ENCODE results near the gene UBE2V1.
"Not testable (repeated sequence)": the region's sequence is repeated elsewhere in the genome, so short reads cannot be mapped to it uniquely, and the experiment has no call there.

Gene UBE2V1

GRCh38 chr20:50103464-50104107, 9.4 kb downstream of the UBE2V1 start:
- POLR2A ChIA-PET; H3K4me3 ChIP-seq (ENCODE audit: control insufficient read depth in 1 of 7, extremely low read depth in 1 of 7, insufficient read depth in 4 of 7, low read depth in 2 of 7, low read length in 6 of 7); H3K9me3 ChIP-seq (ENCODE audit: control extremely low read depth in 1 of 5, control insufficient read depth in 4 of 5, insufficient read depth in 2 of 5, low read depth in 1 of 5, low read length in 4 of 5); H3K27me3 ChIP-seq (replicated peaks in 2 of 5; ENCODE audit: control insufficient read depth in 4 of 5, insufficient read depth in 5 of 5, low read length in 4 of 5); H3K27ac ChIP-seq (ENCODE audit: insufficient read depth in 1 of 2, low read depth in 1 of 2, low read length in 2 of 2, poor library complexity in 1 of 2, severe bottlenecking in 2 of 2): not testable (repeated sequence)
- peaks cover 0 to 23% (median 8%) of the 10 kb centered on the region in 4 experiments for H3K36me3 ChIP-seq (ENCODE audit: control insufficient read depth in 4 of 4, insufficient read depth in 4 of 4, low read length in 3 of 4)
- H3K4me1 ChIP-seq (ENCODE audit: control extremely low read depth in 1 of 4, control insufficient read depth in 4 of 4, insufficient read depth in 4 of 4, low read length in 3 of 4), result peaks cover 10 to 23% (median 15%) of the 10 kb centered on the region in 4 experiments
- 98% methylated on average over 7 of the region's 15 CpGs for WGBS (ENCODE audit: insufficient coverage)
- peak in 2 of 3 donors; percentile 49 to 53 for DNase-seq
- CTCF ChIA-PET, result interaction anchor here (0.9 to 2.5 kb wide), 3 partner anchors 10 to 18 kb away, joined by 3 to 8 read pairs (median 6); no protein-coding TSS in a partner anchor

DNA sequence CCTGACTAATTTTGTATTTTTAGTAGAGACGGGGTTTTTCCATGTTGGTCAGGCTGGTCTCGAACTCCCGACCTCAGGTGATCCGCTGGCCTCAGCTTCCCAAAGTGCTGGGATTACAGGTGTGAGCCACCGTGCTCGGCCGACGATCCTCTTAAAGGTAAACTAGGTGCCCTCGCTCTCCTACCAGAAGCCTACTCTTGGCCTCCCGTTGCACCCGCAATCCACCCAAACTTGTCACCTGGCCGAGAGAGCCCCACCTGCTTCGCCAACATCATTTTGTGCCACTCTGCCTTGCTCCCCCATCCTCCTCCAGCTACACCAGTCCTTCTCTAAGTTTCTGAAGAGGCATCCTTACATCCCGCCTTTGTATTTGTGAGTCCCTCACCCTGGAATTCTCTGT, 10.4 kb downstream of the UBE2V1 start:
- POLR2A ChIA-PET, result interaction anchor here (0.6 kb wide), 1 partner anchor 10 kb away, joined by 3 read pairs; no protein-coding TSS in a partner anchor
- not testable (repeated sequence) for H3K27ac ChIP-seq (ENCODE audit: insufficient read depth in 1 of 2, low read depth in 1 of 2, low read length in 2 of 2, poor library complexity in 1 of 2, severe bottlenecking in 2 of 2)

GRCh38 chr20:50101887-50102286, 11.1 kb downstream of the UBE2V1 start:
- ChIA-PET CTCF (interaction anchor here (1.0 to 2.5 kb wide), 4 partner anchors 9 to 19 kb away, joined by 3 to 6 read pairs (median 4); no protein-coding TSS in a partner anchor), POLR2A (no interaction called here)
- DNase-seq, result no peak
- H3K27ac ChIP-seq (ENCODE audit: insufficient read depth in 1 of 2, low read depth in 1 of 2, low read length in 2 of 2, poor library complexity in 1 of 2, severe bottlenecking in 2 of 2), result no peak overlapping the region
- H3K4me3 ChIP-seq (ENCODE audit: control insufficient read depth in 1 of 7, extremely low read depth in 1 of 7, insufficient read depth in 4 of 7, low read depth in 2 of 7, low read length in 6 of 7), result no peak overlapping the region
- peaks cover under 1 to 6% (median 4%) of the 10 kb centered on the region in 4 experiments for H3K4me1 ChIP-seq (ENCODE audit: control extremely low read depth in 1 of 4, control insufficient read depth in 4 of 4, insufficient read depth in 4 of 4, low read length in 3 of 4)
- H3K9me3 ChIP-seq (ENCODE audit: control extremely low read depth in 1 of 5, control insufficient read depth in 4 of 5, insufficient read depth in 2 of 5, low read depth in 1 of 5, low read length in 4 of 5), result no peaks in the 10 kb centered on the region
- no peaks in the 10 kb centered on the region for H3K27me3 ChIP-seq (replicated peaks in 2 of 5; ENCODE audit: control insufficient read depth in 4 of 5, insufficient read depth in 5 of 5, low read length in 4 of 5)
- peaks cover 2 to 18% (median 10%) of the 10 kb centered on the region in 4 experiments for H3K36me3 ChIP-seq (ENCODE audit: control insufficient read depth in 4 of 4, insufficient read depth in 4 of 4, low read length in 3 of 4)
- 89% methylated on average over 2 of the region's 4 CpGs for WGBS (ENCODE audit: insufficient coverage)

More for the DNA sequence above, 10.4 kb downstream of the UBE2V1 start:
- WGBS (ENCODE audit: insufficient coverage), result 97% methylated on average over 12 of the region's 14 CpGs
- CTCF ChIA-PET, result interaction anchor here (0.7 to 2.5 kb wide), 5 partner anchors 9 to 18 kb away, joined by 3 to 8 read pairs (median 3); no protein-coding TSS in a partner anchor
- Histone ChIP-seq H3K4me1 (ENCODE audit: control extremely low read depth in 1 of 4, control insufficient read depth in 4 of 4, insufficient read depth in 4 of 4, low read length in 3 of 4) (peaks cover 3 to 12% (median 8%) of the 10 kb centered on the region in 4 experiments), H3K36me3 (ENCODE audit: control insufficient read depth in 4 of 4, insufficient read depth in 4 of 4, low read length in 3 of 4) (peaks cover 0 to 20% (median 10%) of the 10 kb centered on the region in 4 experiments)
- H3K4me3 ChIP-seq (ENCODE audit: control insufficient read depth in 1 of 7, extremely low read depth in 1 of 7, insufficient read depth in 4 of 7, low read depth in 2 of 7, low read length in 6 of 7); H3K9me3 ChIP-seq (ENCODE audit: control extremely low read depth in 1 of 5, control insufficient read depth in 4 of 5, insufficient read depth in 2 of 5, low read depth in 1 of 5, low read length in 4 of 5); DNase-seq; H3K27me3 ChIP-seq (replicated peaks in 2 of 5; ENCODE audit: control insufficient read depth in 4 of 5, insufficient read depth in 5 of 5, low read length in 4 of 5): not testable (repeated sequence)

- Histone ChIP-seq H3K4me1 (ENCODE audit: control extremely low read depth in 1 of 4, control insufficient read depth in 4 of 4, insufficient read depth in 4 of 4, low read length in 3 of 4) (peaks cover 0 to 4% (median 3%) of the 10 kb centered on the region in 4 experiments), H3K9me3 (ENCODE audit: control extremely low read depth in 1 of 5, control insufficient read depth in 4 of 5, insufficient read depth in 2 of 5, low read depth in 1 of 5, low read length in 4 of 5) (no peaks in the 10 kb centered on the region), H3K4me3 (ENCODE audit: control insufficient read depth in 1 of 7, extremely low read depth in 1 of 7, insufficient read depth in 4 of 7, low read depth in 2 of 7, low read length in 6 of 7) (no peak overlapping the region), H3K36me3 (ENCODE audit: control insufficient read depth in 4 of 4, insufficient read depth in 4 of 4, low read length in 3 of 4) (peaks cover 4 to 24% (median 13%) of the 10 kb centered on the region in 4 experiments), H3K27ac (ENCODE audit: insufficient read depth in 1 of 2, low read depth in 1 of 2, low read length in 2 of 2, poor library complexity in 1 of 2, severe bottlenecking in 2 of 2) (no peak overlapping the region), H3K27me3 (replicated peaks in 2 of 5; ENCODE audit: control insufficient read depth in 4 of 5, insufficient read depth in 5 of 5, low read length in 4 of 5) (no peaks in the 10 kb centered on the region)
- WGBS (ENCODE audit: insufficient coverage), result no CpG with 5 or more reads among the region's 2 CpGs
- CTCF ChIA-PET, result interaction anchor here (1.2 to 3.0 kb wide), 5 partner anchors 8 to 20 kb away, joined by 3 to 19 read pairs (median 6); no protein-coding TSS in a partner anchor
- POLR2A ChIA-PET, result no interaction called here
- DNase-seq, result no peak
These were observed 11.7 kb downstream of the UBE2V1 start for GRCh38 chr20:50101281-50101680.

- Histone ChIP-seq H3K27me3 (replicated peaks in 2 of 5; ENCODE audit: control insufficient read depth in 4 of 5, insufficient read depth in 5 of 5, low read length in 4 of 5) (no peaks in the 10 kb centered on the region), H3K27ac (ENCODE audit: insufficient read depth in 1 of 2, low read depth in 1 of 2, low read length in 2 of 2, poor library complexity in 1 of 2, severe bottlenecking in 2 of 2) (no peak overlapping the region), H3K4me1 (ENCODE audit: control extremely low read depth in 1 of 4, control insufficient read depth in 4 of 4, insufficient read depth in 4 of 4, low read length in 3 of 4) (peaks cover 0 to 4% (median 3%) of the 10 kb centered on the region in 4 experiments), H3K9me3 (ENCODE audit: control extremely low read depth in 1 of 5, control insufficient read depth in 4 of 5, insufficient read depth in 2 of 5, low read depth in 1 of 5, low read length in 4 of 5) (no peaks in the 10 kb centered on the region), H3K36me3 (ENCODE audit: control insufficient read depth in 4 of 4, insufficient read depth in 4 of 4, low read length in 3 of 4) (peaks cover 4 to 31% (median 20%) of the 10 kb centered on the region in 4 experiments), H3K4me3 (ENCODE audit: control insufficient read depth in 1 of 7, extremely low read depth in 1 of 7, insufficient read depth in 4 of 7, low read depth in 2 of 7, low read length in 6 of 7) (no peak overlapping the region)
- no peak for DNase-seq
- POLR2A ChIA-PET, result no interaction called here
- CTCF ChIA-PET, result interaction anchor here (0.6 to 3.0 kb wide), 8 partner anchors 8 to 330 kb away, joined by 3 to 19 read pairs (median 4); no protein-coding TSS in a partner anchor
These were observed 12.4 kb downstream of the UBE2V1 start for GRCh38 chr20:50100552-50100951.

DNA sequence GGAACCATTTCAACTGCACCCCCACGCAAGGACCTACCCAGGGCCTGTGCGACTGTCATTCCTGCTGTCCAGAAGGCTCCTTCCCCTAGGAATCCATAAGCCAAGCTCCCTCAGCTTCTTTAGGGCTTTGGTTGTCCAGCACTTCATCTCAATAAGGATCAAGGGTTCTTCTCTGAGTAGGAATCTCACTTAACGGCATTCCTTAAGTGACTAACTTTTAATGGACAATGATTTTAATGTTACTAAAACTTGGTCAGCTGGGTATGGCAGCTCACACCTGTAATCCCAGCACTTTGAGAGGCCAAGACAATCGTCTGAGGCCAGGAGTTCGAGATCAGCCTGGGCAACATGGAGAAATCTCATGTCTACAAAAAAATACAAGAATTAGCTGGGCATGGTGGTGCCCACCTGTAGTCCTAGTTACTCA, 13.4 kb downstream of the UBE2V1 start:
- Histone ChIP-seq H3K27me3 (replicated peaks in 2 of 5; ENCODE audit: control insufficient read depth in 4 of 5, insufficient read depth in 5 of 5, low read length in 4 of 5) (no peaks in the 10 kb centered on the region), H3K4me3 (ENCODE audit: control insufficient read depth in 1 of 7, extremely low read depth in 1 of 7, insufficient read depth in 4 of 7, low read depth in 2 of 7, low read length in 6 of 7) (no peak overlapping the region), H3K4me1 (ENCODE audit: control extremely low read depth in 1 of 4, control insufficient read depth in 4 of 4, insufficient read depth in 4 of 4, low read length in 3 of 4) (peaks cover 0 to 4% (median 3%) of the 10 kb centered on the region in 4 experiments), H3K36me3 (ENCODE audit: control insufficient read depth in 4 of 4, insufficient read depth in 4 of 4, low read length in 3 of 4) (peaks cover 4 to 40% (median 26%) of the 10 kb centered on the region in 4 experiments), H3K9me3 (ENCODE audit: control extremely low read depth in 1 of 5, control insufficient read depth in 4 of 5, insufficient read depth in 2 of 5, low read depth in 1 of 5, low read length in 4 of 5) (no peaks in the 10 kb centered on the region), H3K27ac (ENCODE audit: insufficient read depth in 1 of 2, low read depth in 1 of 2, low read length in 2 of 2, poor library complexity in 1 of 2, severe bottlenecking in 2 of 2) (no peak overlapping the region)
- CTCF ChIA-PET, result interaction anchor here (0.8 to 3.0 kb wide), 8 partner anchors 9 to 79 kb away, joined by 3 to 19 read pairs (median 3); no protein-coding TSS in a partner anchor
- DNase-seq, result no peak
- POLR2A ChIA-PET, result interaction anchor here (1.2 kb wide), 1 partner anchor 11 kb away, joined by 3 read pairs; no protein-coding TSS in a partner anchor
- WGBS (ENCODE audit: insufficient coverage), result 98% methylated on average over 5 of the region's 5 CpGs

DNA sequence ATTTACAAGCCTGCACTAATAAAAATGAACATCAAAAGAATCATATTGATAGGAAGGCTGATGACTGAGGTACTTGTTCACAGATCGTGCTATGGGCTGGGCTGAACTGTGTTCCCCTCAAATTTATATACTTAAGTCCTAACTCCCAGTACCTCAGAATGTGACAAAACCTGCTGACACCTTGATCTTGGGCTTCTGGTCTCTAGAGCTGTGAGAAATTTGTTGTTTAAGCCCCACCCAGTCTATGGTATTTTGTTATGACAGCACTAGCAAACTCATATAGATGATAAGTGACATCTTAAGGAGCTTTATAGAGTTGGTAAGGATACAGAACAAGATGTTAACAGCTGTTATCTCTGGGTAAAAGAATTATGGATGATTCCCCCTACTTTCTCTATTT, 13.8 kb downstream of the UBE2V1 start:
- Histone ChIP-seq H3K27me3 (replicated peaks in 2 of 5; ENCODE audit: control insufficient read depth in 4 of 5, insufficient read depth in 5 of 5, low read length in 4 of 5) (no peaks in the 10 kb centered on the region), H3K9me3 (ENCODE audit: control extremely low read depth in 1 of 5, control insufficient read depth in 4 of 5, insufficient read depth in 2 of 5, low read depth in 1 of 5, low read length in 4 of 5) (no peaks in the 10 kb centered on the region), H3K27ac (ENCODE audit: insufficient read depth in 1 of 2, low read depth in 1 of 2, low read length in 2 of 2, poor library complexity in 1 of 2, severe bottlenecking in 2 of 2) (no peak overlapping the region), H3K4me3 (ENCODE audit: control insufficient read depth in 1 of 7, extremely low read depth in 1 of 7, insufficient read depth in 4 of 7, low read depth in 2 of 7, low read length in 6 of 7) (no peak overlapping the region), H3K36me3 (ENCODE audit: control insufficient read depth in 4 of 4, insufficient read depth in 4 of 4, low read length in 3 of 4) (peaks cover 4 to 42% (median 30%) of the 10 kb centered on the region in 4 experiments), H3K4me1 (ENCODE audit: control extremely low read depth in 1 of 4, control insufficient read depth in 4 of 4, insufficient read depth in 4 of 4, low read length in 3 of 4) (peaks cover 0 to 4% (median 3%) of the 10 kb centered on the region in 4 experiments)
- CTCF ChIA-PET, result interaction anchor here (0.8 to 3.0 kb wide), 7 partner anchors 10 to 28 kb away, joined by 3 to 19 read pairs (median 3); no protein-coding TSS in a partner anchor
- DNase-seq, result no peak
- no CpG with 5 or more reads among the region's 1 CpG for WGBS (ENCODE audit: insufficient coverage)
- POLR2A ChIA-PET, result interaction anchor here (1.2 kb wide), 1 partner anchor 11 kb away, joined by 3 read pairs; no protein-coding TSS in a partner anchor

Data from common myeloid progenitor, CD34-positive (primary cell).